Measurements from ENCODE around the gene GLRX3. TPM values are rescaled to one million over a fixed set of nuclear protein-coding genes. Genes with fewer than 3 reads are reported as not detected.
A peak's percentile ranks its signal among the peaks of the same experiment; 100 is the strongest.

GLRX3 gene
- total and polyA plus RNA-seq, 2 of the 13 experiments (the other 11 are each of a cell fraction or from before 2014, with no cell fraction given), result 91.4 to 135 TPM

DNA sequence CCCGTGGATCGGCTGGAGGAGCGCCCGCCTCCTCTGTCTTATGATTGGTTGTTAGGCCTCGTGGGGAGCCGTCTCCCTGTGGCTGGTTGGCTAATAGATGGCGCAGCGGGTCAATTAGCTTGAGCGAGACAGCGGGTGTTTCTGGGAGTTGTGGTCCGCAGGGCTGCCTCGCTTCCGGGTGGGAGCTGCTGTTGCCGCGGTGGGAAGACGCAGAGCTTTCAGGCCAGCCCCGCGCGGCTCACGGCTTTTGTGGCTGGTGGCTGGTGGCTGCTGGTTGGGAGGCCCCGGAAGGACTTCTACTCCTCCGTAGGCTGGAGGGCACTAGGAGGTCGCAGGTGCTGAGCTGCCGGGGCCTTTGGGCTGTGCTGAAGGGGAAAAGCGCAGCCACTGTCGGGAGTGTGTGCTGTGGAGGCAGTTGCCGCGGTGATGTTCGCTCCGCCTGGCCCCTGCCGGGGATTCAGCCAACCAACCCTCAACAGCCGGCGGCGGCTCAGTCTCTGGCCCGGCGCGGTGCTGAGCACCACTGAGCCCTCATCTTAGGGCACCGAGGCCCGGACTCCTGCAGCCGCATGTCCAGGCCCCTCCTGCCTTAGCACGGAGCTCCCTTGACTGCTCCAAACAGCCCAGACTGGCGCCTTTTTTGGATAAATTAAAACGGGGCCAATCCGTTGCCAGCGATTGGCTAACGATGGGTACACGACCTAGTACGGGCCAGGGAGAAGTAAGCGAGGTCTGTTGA lies 24.9 kb upstream of the GLRX3 start (continued):
- TF ChIP-seq, protein P1, sequence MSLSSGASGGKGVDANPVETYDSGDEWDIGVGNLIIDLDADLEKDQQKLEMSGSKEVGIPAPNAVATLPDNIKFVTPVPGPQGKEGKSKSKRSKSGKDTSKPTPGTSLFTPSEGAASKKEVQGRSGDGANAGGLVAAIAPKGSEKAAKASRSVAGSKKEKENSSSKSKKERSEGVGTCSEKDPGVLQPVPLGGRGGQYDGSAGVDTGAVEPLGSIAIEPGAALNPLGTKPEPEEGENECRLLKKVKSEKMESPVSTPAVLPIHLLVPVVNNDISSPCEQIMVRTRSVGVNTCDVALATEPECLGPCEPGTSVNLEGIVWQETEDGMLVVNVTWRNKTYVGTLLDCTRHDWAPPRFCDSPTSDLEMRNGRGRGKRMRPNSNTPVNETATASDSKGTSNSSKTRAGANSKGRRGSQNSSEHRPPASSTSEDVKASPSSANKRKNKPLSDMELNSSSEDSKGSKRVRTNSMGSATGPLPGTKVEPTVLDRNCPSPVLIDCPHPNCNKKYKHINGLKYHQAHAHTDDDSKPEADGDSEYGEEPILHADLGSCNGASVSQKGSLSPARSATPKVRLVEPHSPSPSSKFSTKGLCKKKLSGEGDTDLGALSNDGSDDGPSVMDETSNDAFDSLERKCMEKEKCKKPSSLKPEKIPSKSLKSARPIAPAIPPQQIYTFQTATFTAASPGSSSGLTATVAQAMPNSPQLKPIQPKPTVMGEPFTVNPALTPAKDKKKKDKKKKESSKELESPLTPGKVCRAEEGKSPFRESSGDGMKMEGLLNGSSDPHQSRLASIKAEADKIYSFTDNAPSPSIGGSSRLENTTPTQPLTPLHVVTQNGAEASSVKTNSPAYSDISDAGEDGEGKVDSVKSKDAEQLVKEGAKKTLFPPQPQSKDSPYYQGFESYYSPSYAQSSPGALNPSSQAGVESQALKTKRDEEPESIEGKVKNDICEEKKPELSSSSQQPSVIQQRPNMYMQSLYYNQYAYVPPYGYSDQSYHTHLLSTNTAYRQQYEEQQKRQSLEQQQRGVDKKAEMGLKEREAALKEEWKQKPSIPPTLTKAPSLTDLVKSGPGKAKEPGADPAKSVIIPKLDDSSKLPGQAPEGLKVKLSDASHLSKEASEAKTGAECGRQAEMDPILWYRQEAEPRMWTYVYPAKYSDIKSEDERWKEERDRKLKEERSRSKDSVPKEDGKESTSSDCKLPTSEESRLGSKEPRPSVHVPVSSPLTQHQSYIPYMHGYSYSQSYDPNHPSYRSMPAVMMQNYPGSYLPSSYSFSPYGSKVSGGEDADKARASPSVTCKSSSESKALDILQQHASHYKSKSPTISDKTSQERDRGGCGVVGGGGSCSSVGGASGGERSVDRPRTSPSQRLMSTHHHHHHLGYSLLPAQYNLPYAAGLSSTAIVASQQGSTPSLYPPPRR (CRISPR knock-in tag; IDR thresholded peaks at IDR 0.05; ENCODE audit: borderline replicate concordance), result no peak
- TF ChIP-seq ZC3H4 (CRISPR knock-in tag; IDR thresholded peaks at IDR 0.05; ENCODE audit: borderline replicate concordance) (no peak; the same call in 1 of the 2 replicates), POLR2A (IDR thresholded peaks at IDR 0.05; ENCODE audit: insufficient read depth in 1 of 2, low read depth in 2 of 2, low read length in 2 of 2) (peak; percentile 68 to 72), KDM5B (CRISPR knock-in tag; IDR thresholded peaks at IDR 0.05; ENCODE audit: borderline replicate concordance) (peak; percentile 71; the same call in 1 of the 2 replicates), ZNF160 (CRISPR knock-in tag; IDR thresholded peaks at IDR 0.05) (peak; percentile 34; the same call in 1 of the 2 replicates), RFX1 (IDR thresholded peaks at IDR 0.05) (peak; percentile 58; the same call in 1 of the 2 replicates), AGO2 (optimal IDR thresholded peaks at IDR 0.05; ENCODE audit: low read depth, low read length) (peak; percentile 71), FOXK2 (IDR thresholded peaks at IDR 0.05) (peak; percentile 53; the same call in 1 of the 2 replicates), ELF1 (CRISPR knock-in tag; IDR thresholded peaks at IDR 0.05) (peak; percentile 98), ZNF672 (CRISPR knock-in tag; IDR thresholded peaks at IDR 0.05) (no peak), GABPB1 (CRISPR knock-in tag; IDR thresholded peaks at IDR 0.05) (peak; percentile 89)
- TF ChIP-seq, protein P2, sequence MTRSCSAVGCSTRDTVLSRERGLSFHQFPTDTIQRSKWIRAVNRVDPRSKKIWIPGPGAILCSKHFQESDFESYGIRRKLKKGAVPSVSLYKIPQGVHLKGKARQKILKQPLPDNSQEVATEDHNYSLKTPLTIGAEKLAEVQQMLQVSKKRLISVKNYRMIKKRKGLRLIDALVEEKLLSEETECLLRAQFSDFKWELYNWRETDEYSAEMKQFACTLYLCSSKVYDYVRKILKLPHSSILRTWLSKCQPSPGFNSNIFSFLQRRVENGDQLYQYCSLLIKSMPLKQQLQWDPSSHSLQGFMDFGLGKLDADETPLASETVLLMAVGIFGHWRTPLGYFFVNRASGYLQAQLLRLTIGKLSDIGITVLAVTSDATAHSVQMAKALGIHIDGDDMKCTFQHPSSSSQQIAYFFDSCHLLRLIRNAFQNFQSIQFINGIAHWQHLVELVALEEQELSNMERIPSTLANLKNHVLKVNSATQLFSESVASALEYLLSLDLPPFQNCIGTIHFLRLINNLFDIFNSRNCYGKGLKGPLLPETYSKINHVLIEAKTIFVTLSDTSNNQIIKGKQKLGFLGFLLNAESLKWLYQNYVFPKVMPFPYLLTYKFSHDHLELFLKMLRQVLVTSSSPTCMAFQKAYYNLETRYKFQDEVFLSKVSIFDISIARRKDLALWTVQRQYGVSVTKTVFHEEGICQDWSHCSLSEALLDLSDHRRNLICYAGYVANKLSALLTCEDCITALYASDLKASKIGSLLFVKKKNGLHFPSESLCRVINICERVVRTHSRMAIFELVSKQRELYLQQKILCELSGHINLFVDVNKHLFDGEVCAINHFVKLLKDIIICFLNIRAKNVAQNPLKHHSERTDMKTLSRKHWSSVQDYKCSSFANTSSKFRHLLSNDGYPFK (CRISPR knock-in tag; IDR thresholded peaks at IDR 0.05; ENCODE audit: borderline replicate concordance), result peak; percentile 98
- TF ChIP-seq, protein P3, sequence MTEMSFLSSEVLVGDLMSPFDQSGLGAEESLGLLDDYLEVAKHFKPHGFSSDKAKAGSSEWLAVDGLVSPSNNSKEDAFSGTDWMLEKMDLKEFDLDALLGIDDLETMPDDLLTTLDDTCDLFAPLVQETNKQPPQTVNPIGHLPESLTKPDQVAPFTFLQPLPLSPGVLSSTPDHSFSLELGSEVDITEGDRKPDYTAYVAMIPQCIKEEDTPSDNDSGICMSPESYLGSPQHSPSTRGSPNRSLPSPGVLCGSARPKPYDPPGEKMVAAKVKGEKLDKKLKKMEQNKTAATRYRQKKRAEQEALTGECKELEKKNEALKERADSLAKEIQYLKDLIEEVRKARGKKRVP (CRISPR knock-in tag; IDR thresholded peaks at IDR 0.05), result no peak
- TF ChIP-seq, protein P4, sequence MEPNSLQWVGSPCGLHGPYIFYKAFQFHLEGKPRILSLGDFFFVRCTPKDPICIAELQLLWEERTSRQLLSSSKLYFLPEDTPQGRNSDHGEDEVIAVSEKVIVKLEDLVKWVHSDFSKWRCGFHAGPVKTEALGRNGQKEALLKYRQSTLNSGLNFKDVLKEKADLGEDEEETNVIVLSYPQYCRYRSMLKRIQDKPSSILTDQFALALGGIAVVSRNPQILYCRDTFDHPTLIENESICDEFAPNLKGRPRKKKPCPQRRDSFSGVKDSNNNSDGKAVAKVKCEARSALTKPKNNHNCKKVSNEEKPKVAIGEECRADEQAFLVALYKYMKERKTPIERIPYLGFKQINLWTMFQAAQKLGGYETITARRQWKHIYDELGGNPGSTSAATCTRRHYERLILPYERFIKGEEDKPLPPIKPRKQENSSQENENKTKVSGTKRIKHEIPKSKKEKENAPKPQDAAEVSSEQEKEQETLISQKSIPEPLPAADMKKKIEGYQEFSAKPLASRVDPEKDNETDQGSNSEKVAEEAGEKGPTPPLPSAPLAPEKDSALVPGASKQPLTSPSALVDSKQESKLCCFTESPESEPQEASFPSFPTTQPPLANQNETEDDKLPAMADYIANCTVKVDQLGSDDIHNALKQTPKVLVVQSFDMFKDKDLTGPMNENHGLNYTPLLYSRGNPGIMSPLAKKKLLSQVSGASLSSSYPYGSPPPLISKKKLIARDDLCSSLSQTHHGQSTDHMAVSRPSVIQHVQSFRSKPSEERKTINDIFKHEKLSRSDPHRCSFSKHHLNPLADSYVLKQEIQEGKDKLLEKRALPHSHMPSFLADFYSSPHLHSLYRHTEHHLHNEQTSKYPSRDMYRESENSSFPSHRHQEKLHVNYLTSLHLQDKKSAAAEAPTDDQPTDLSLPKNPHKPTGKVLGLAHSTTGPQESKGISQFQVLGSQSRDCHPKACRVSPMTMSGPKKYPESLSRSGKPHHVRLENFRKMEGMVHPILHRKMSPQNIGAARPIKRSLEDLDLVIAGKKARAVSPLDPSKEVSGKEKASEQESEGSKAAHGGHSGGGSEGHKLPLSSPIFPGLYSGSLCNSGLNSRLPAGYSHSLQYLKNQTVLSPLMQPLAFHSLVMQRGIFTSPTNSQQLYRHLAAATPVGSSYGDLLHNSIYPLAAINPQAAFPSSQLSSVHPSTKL (CRISPR knock-in tag; IDR thresholded peaks at IDR 0.05), result no peak
- TF ChIP-seq, protein P5, sequence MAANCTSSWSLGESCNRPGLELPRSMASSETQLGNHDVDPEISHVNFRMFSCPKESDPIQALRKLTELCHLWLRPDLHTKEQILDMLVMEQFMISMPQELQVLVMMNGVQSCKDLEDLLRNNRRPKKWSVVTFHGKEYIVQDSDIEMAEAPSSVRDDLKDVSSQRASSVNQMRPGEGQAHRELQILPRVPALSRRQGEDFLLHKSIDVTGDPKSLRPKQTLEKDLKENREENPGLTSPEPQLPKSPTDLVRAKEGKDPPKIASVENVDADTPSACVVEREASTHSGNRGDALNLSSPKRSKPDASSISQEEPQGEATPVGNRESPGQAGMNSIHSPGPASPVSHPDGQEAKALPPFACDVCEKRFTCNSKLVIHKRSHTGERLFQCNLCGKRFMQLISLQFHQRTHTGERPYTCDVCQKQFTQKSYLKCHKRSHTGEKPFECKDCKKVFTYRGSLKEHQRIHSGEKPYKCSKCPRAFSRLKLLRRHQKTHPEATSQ (CRISPR knock-in tag; IDR thresholded peaks at IDR 0.05; ENCODE audit: borderline replicate concordance), result no peak

Measured in HepG2 (cell line).